Stimulated activated CD4-positive, alpha-beta T cell treated with anti-CD3 and anti-CD28 coated beads, Interleukin-2, amount 100 ng/mL, for 48 hours (primary cell): Measurements from ENCODE around the gene GTF2A1L.
"Not testable (repeated sequence)": the region's sequence is repeated elsewhere in the genome, so short reads cannot be mapped to it uniquely, and the experiment has no call there.

Experiments
- DNase-seq, 2 donors: peaks; one replicate each; pipeline ENCODE4 v3.0.0-alpha.2; 2020

Gene GTF2A1L

DNA sequence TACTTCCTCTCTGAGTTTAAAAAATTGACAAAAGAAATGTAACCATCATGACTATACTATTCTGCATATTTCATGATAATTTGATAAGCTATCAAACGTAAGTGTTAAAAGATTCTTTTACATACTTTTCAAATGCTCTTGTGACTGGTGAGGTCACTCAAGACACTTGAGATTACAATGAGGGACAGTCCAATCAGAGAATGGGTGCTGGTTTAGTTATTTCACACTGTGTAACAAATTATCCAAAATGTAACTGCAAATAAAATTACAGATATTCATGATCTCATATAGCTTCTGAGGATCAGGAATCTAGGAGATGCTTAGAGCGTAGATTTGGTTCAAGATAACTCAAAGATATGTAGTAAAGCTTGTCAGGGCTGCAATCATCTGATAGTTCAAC lies 4.4 kb upstream of the GTF2A1L start:
- DNase-seq: no peak

DNA sequence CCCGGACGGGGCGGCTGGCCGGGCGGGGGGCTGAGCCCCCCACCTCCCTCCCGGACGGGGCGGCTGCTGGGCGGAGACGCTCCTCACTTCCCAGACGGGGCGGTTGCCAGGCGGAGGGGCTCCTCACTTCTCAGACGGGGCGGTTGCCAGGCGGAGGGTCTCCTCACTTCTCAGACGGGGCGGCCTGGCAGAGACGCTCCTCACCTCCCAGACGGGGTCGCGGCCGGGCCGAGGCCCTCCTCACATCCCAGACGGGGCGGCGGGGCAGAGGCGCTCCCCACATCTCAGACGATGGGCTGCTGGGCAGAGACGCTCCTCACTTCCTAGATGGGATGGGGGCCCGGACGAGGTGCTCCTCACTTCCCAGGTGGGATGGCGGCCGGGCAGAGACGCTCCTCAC lies 3.1 kb upstream of the GTF2A1L start:
- not testable (repeated sequence) for DNase-seq

DNA sequence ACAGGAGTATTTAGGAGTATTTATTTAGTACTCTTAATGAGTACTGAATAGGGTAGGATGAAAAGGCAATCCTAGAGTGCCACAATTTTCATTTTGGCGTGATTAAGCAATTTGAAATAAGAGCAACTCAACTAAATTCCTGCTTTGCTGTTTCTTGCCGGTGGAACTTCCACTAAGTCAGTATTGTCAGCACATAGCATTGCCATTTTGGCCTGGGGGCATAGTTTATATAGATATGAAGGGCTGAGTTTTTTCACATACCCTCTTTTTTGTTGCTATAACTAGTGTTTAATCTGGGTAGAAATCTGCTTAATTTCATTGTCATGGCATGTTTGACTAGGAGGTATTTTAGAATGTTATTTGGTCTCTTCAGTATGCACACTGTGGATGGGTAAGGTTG lies 1.9 kb downstream of the GTF2A1L start:
- DNase-seq: no peak

DNA sequence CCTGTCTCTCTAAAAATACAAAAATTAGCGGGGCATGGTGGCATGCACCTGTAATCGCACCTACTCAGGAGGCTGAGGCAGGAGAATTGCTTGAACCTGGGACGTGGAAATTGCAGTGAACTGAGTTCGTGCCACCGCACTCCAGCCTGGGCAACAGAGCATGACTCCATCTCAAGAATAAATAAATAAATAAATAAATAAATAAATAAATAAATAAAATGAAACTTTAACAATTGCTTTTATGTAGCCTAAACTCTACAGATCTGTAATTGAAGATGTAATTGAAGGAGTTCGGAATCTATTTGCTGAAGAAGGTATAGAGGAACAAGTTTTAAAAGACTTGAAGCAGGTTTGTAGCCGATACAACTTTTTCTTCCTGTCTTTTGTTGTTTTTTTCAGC lies 2.9 kb downstream of the GTF2A1L start:
- DNase-seq: no peak

DNA sequence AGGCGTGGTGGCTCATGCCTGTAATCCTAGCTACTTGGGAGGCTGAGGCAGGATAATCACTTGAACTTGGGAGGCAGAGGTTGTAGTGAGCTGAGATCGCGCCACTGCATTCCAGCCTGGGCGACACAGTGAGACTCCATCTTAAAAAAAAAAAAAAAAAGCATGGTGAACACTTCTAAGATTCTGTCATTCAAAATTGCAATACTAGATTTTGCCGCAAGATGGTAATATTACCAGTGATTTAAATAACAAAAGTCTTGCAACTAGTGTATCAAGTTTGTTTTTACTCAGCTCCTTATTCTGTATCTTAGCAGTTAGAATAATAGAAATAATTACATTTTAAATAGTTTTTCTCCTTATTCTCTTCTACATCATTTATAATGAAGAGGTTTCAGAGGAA lies 5.0 kb downstream of the GTF2A1L start:
- not testable (repeated sequence) for DNase-seq

DNA sequence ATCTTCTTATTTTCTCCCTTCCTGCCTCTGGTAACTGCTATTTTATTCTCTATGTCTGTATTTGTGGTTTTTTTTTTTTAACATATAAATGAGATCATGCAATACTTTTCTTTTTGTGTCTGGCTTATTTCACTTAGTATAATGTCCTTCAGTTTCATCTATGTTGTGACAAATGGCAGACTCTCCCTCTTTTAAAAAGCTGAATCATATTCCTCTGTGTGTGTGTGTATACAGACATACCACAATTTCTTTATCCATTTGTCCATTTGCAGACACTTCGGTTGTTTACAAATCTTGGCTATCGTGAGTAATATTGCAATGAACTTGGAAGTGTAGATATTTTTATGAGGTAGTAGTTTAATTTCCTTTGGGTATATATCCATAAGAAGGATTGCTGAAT lies 7.0 kb downstream of the GTF2A1L start:
- DNase-seq: no peak

DNA sequence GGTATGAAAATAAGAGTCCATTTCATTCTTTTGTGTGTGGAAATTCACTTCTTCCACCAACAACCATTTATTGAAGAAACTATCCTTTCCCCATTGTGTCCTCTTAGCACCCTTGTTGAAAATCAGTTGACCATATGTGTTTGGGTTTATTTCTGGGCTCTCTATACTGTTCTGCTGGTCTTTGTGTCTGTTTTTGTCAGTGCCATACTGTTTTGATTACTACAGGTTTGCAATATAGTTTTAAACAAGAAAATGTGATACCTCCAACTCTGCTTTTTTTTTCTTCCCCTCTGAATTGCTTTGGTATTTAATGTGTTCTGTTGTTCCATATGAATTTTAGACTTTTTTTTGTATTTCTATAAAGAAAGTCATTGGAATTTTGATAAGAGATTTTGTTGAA lies 8.4 kb downstream of the GTF2A1L start:
- no peak for DNase-seq

DNA sequence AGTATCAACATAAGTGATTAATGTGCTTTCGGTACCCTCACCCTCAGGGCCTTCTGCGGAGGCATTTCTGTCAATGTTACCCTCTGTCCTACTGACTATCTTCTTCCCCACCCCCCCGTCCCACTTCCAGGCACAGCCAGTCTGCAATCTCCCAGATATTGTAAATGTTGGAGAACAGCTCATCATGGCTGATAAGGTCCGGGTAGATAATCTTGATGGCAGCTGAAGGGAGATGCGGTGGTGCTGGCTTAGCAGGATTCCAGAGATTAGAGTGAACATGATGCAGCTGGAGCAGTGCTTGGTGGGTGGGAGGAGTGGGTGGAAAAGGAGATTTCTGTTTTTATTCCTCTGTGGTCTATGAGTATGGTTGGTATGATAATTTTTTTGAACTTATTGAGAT lies 15.5 kb downstream of the GTF2A1L start:
- DNase-seq: no peak

DNA sequence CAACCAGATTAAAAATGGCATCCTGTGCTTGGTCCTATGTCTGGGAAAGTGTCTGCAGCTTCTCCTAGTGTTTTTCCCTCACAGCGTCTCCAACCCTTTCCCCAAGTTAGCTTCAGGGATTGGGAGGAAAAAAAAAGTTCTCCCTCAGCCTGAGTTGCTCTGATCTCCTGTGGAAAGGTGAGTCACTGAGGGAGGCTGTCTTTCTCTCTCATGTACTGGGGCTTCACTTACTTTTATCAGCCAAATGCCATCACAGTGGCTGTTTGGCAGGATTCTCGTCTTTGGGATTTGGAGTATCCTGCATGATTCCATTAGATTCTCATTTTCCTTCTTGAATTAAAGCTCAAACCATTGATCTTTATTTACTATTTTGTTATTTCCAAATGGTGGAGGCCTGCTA lies 18.1 kb downstream of the GTF2A1L start:
- DNase-seq: no peak

DNA sequence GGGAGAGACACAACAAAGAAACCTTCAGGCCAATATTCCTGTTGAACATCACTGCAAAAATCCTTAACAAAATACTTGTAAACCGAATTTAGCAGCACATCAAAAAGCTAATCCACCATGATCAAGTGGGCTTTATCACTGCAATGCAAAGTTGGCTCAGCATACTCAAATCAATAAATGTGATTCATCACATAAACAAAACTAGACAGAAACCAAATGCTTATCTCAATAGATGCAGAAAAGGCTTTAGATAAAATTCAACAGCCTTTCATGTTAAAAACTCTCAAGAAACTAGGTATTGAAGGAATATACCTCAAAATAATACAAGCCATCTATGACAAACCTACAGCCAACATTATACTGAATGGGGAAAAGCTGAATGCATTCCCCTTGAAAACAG lies 20.6 kb downstream of the GTF2A1L start:
- DNase-seq: no peak

DNA sequence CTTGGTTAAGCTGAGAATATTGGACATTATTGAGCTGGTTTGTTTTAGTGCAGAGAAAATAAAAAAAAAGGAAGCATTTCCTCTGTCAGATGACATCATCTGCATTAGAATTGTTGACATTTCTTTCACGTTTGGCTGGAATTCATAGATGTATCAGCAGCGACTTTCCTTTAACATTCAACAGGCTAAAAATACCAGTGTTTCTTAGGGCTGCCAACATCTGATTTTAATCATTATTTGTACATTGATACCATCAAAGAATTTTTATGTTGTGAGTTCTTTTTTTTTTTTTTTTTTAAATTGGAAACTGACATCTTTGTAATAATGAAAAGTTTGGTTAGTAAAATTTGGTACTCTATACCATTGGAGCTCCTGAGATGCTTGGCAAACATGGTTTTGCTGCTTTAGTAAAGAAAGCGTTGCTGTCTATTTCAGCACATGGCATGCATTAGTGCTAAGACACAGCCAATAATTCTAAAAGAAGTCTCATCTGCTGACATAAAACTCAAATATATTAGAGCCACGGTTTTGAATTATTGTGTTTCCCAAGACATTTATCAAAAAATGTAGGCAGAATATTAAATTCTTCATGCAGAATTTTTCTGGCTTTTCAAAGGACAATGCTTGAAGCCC lies 33.6 kb downstream of the GTF2A1L start:
- no peak for DNase-seq

DNA sequence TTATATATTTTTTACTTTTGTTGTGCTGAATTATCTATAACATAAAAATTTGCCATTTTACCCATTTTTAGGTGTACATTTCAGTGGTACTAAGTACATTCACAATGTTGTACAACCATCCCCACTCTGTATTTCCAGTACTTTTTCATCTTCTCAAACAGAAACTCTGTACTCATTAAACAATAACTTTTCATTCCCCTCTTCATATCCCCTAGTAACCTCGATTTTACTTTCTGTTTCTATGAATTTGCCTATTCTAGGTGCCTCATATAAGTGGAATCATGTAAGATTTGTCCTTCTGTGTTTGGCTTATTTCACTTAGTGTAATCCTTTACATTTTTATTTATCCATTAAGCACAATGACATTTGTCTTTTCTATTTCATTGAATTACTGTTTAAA lies 51.3 kb downstream of the GTF2A1L start:
- DNase-seq: no peak

DNA sequence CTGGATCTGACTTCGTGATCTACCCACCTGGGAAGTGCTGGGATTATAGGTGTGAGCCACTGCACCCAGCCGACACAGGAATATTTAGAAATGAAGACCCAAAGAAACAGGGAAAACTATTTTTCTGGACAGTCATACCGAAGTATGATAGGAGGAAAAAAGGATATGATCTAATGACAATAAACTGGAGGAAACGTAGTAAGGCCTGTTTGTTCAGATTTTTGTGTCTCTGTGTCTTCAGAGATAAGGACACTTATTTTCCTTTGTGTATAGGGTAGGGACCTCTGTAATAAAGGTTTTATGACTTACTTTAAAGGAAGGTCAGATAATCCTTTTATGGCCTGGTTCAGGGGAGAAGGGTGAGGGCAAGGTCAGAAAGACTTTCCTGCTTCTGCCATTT lies 55.9 kb downstream of the GTF2A1L start:
- no peak for DNase-seq

DNA sequence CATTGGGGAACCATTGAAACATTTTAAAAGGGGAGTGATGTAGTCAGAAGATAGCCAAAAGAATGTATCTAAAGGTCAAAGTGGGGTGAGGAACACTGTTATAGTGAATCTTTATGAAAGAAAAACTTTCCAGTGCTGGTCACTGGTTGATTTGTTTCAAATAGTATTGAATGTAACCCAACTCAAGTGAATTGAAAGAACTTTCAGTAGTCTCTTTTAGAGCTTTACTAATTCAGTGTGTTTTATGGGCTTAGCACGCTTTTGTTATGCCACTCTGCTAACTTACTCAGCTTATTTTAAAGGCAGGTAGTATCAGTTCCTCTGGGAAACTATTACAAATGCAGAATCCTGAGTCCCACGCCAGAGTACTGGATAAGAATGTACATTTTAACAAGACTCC lies 57.3 kb downstream of the GTF2A1L start:
- no peak for DNase-seq

DNA sequence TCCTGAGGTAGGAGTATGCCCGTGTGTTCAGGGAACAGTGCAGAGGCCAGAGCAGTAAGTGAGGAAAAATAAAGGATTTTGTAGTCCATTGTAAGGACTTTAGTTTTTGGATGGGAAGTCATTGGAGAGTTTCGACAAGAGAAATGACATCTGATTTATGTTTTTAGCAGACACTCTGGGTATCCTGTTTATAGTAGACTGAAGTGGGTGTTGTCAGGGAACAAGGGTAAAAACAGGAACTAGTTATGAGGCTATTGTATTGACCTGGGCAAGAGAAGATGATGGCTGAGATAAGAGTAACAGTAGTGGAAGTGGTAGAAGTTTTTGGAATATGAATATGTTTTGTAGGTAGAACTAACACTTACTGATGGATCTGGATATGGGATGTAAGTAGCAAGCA lies 59.8 kb downstream of the GTF2A1L start:
- no peak for DNase-seq

DNA sequence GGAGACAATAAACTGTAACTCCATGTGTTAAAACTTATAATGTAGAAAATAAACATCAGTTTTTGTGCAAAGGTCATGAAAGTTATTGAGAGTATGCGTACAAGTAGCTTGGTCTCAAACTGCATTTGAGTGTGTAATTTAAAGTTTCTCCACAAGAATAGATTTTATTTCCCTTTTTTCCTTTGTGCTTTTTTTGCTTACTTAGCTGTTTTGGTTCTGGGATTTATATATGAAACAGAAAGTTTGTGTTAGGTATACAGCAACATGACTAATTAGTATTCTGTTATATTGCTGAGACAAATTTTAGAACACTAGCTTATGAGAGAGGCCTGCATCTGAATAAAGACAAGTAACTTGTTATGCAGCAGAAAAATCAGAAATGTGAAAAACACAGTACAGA lies 67.5 kb downstream of the GTF2A1L start:
- DNase-seq: no peak

DNA sequence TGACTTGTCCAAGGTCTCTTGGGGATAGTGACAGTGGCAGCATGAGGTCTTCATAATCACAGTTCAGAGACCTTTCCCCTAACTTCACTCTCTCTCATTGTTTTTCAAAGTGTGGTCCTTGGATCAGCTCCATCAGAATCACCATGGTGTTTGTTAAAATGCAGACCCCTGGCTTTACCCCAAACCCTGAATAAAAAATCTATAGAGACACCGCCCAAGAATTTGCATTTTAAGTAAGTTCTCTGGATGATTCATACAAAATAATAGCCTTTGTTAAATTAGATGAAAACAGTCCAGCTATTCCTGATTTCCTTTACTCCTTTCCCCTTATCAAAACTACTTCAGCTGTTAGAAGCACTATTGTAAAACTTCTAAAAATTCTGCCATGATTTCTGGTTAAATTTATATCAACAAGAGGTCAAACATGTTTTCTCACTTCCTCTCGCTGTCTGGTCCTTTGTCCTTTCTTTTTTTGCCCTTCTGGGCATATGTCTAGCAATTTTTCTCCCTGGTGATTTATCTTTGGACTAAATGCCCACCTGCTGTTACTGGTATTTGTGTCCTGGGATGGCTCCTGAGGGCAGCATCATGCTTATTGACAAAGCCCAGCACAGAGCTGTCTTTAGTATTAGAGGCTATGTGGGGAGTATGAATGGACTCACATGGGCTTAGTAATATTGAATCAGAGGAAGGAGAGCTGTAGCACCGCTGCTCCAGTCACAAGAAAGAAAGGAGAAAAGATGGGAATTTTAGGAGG lies 74.5 kb downstream of the GTF2A1L start:
- no peak for DNase-seq

DNA sequence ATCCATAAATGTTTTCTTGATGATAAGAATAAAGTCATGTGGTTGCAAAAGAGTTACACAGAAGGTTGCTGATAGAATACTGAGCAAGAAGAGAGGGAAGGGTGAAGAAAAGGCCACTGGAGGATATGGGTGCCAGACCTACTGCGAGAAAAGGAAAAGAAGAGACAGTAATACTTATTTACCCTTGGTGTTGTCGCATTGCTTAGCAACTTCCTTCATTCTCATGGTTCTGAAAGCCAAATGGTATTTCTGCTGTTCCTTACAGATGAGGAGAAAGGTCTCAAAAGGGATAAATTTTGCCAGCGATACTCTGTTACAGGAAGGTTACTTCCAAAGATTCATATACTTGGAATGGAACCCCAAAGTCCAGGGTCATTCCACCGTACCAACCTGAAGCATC lies 75.4 kb downstream of the GTF2A1L start:
- DNase-seq: no peak

DNA sequence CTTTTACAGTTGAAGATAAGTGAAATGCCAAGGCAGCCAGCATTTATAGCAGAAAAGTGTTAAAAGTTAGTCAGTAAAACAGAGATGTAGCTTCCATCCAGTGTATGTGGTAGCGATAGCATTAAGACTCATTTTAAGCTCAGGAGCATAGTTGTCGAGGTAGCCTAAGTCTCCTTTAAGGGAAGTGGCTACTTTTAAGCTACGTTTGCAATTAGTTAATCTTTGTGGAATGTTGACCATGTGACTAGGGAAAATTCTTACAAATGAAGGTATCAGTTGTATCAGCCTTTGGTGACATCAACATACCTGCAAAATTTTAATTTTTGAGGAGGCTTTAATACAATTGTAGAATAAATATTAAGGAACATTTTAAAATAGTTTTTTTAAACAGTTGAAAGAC lies 76.0 kb downstream of the GTF2A1L start:
- DNase-seq: no peak

DNA sequence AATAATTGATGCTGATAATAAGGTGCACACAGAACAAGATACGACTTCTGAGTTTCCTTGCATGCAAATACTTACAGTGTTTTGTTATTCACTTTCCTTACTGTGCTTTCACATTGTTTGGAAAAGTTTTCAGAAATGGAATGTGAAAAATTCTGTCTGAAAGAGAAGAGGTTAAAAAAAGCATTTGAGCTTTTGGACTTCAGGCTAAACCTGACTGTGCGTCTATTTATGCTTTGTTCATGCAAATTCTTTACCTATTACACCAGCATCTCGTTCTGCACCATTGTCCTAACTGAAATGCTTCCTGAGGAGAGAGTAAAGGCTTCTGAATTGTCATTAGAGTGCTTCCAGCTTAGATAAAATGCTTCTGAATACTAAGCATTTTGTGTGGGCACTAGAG lies 76.5 kb downstream of the GTF2A1L start:
- DNase-seq: no peak

DNA sequence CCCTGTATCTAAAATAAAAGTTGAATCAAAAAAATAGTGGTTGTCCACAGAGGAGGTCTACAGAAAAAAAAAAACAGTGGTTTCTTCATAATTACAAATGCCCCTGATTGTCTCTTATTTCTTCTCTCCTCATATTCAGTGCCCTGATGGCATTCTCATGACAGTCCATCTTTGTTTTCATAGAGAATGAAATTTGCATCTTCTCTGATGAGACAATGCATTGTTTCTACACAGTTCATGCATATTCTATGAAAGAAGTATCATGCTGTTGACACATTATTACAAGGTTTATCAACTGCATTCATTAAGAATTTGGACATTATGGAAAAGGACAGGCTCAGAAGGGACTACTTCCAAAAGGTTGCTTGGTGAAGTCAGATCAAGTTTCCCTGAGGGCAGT lies 78.3 kb downstream of the GTF2A1L start:
- DNase-seq: no peak

DNA sequence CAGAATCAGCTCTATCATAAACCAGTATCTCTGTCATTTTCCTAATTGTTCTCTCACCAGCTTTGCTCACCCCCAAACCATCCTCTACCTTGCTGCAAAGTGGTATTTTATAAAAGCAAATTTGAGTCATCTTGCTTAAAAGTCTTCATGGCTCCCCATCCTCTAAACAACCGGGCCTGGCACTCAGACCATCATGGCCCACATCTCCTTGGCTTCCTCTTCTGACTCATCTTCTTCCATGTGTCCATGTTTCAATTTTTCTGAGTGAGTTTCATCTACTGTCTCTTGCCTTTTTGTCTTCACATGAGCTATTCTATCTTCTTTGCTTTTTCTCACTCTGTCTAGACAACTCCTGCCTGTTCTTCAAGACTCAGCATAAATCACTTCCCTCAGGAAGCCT lies 79.2 kb downstream of the GTF2A1L start:
- DNase-seq: no peak

DNA sequence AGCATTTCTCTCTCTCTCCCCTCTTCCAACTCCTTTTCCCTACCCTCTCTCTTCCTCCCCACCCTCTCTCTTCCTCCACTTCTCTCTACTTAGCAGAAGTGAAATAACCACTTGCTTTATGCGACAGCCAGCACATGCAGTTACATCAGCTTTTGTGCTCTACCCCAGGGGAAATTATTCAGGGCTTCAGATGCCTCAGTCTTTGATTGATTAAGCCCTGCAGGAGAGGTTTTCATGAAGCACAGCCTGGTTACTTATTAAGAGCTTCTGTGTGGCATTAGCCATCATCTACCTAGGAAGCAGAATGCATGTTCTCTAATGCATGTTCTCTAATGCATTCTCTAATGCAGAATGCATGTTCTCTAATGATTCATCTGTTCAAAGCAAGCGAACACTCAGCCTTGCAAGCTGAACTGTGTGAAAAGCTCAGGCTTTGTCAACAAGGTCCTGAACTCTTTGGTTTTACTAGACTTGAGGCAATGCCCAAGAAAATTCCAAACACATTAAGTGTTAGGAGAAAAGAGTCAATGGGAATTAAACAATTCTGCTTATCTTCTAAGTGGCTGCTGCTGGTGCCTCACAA lies 81.8 kb downstream of the GTF2A1L start:
- no peak for DNase-seq

DNA sequence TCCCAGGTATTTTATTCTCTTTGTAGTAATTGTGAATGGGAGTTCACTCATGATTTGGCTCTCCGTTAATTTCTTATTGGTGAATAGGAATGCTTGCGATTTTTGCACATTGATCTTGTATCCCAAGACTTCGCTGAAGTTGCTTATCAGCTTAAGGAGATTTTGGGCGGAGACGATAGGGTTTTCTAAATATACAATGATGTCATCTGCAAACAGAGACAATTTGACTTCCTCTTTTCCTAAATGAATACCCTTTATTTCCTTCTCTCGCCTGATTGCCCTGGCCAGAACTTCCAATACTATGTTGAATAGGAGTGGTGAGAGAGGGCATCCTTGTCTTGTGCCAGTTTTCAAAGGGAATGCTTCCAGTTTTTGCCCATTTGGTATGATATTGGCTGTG lies 86.0 kb downstream of the GTF2A1L start:
- not testable (repeated sequence) for DNase-seq

DNA sequence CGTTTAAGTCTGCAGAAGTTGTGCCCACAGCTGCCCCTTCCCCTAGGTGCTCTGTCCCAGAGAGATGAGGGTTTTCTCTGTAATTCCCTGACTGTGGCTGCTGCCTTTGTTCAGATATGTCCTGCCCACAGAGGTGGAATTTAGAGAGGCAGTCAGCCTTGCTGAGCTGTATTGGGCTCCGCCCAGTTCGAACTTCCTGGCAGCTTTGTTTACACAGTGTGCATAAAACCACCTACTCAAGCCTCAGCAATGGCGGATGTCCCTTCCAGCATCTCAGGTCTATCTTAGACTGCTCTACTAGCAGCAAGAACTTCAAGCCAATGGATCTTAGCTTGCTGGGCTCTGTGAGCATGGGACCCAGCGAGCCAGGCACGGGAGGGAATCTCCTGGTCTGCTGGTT lies 89.8 kb downstream of the GTF2A1L start:
- no peak for DNase-seq
